Activated T-helper 17 cell treated with anti-CD3 and anti-CD28 coated beads, Interleukin-2, amount 50 U/mL, for 72 hours (primary cell): ENCODE data around the gene SPECC1. TPM values are rescaled to one million over a fixed set of nuclear protein-coding genes. Genes with fewer than 3 reads are reported as not detected.
"Not testable (repeated sequence)": the region's sequence is repeated elsewhere in the genome, so short reads cannot be mapped to it uniquely, and the experiment has no call there.

Experiments used
- ATAC-seq: fragments of 150-1000 bp; cut with Tn5 transposase; replicated peaks from 2 replicates; pipeline ENCODE4 v1.10.0; 2021; ENCODE audit warnings: mild to moderate bottlenecking, moderate library complexity
- H3K27ac Mint-ChIP-seq: one replicate; pipeline ENCODE4 v1.8.0; 2022; ENCODE audit warnings: mixed read lengths
- H3K27me3 Mint-ChIP-seq: one replicate; pipeline ENCODE4 v1.8.0; 2022; ENCODE audit warnings: mixed read lengths
- H3K36me3 Mint-ChIP-seq: one replicate; pipeline ENCODE4 v1.8.0; 2022; ENCODE audit warnings: low read depth, mild to moderate bottlenecking, mixed read lengths
- H3K4me1 Mint-ChIP-seq: one replicate; pipeline ENCODE4 v1.8.0; 2022; ENCODE audit warnings: mixed read lengths
- H3K4me3 Mint-ChIP-seq: one replicate; pipeline ENCODE4 v1.8.0; 2022; ENCODE audit warnings: mild to moderate bottlenecking, mixed read lengths
- H3K9me3 Mint-ChIP-seq: one replicate; pipeline ENCODE4 v1.8.0; 2022; ENCODE audit warnings: mixed read lengths
- total RNA-seq, 2 donors: library from RNA; stranded (reverse); gene quantifications; one replicate each; pipeline ENCODE4 v1.2.3, GENCODE V29; 2022

SPECC1 gene
- total RNA-seq, 2 donors from 2014 or later: 5.7 to 9.6 TPM

DNA sequence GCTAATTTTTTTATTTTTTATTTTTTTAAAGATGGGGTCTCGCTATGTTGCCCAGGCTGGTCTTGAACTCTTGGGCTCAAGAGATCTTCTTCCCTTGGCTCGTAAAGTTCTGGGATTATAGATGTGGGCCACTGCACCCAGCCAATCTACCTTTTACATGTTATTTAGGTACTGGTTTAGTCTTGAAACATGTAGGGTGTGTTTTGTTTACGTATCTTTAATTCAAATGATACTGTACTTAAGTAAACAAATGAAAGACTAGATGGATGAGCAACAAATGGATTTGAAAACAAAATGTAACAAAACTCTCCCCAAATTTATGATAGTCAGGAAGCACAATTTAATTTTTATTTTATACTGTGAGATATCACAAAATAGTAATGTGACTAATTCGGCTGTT is 250.5 kb downstream of the SPECC1 start:
- Mint-ChIP-seq H3K9me3 (peaks cover 4% of the 10 kb centered on the region), H3K4me1 (no peaks in the 10 kb centered on the region), H3K36me3 (no peaks in the 10 kb centered on the region), H3K27me3 (no peaks in the 10 kb centered on the region), H3K4me3 (no peak overlapping the region), H3K27ac (no peak overlapping the region)
- ATAC-seq: no peak

- ATAC-seq: no peak
- no peak overlapping the region for H3K27ac Mint-ChIP-seq
- H3K4me3 Mint-ChIP-seq: no peak overlapping the region
- H3K27me3 Mint-ChIP-seq: no peaks in the 10 kb centered on the region
- H3K4me1 Mint-ChIP-seq: no peaks in the 10 kb centered on the region
- H3K9me3 Mint-ChIP-seq: peaks cover 4% of the 10 kb centered on the region
- no peaks in the 10 kb centered on the region for H3K36me3 Mint-ChIP-seq
These were observed 251.1 kb downstream of the SPECC1 start for GRCh38 chr17:20260268-20260667.

DNA sequence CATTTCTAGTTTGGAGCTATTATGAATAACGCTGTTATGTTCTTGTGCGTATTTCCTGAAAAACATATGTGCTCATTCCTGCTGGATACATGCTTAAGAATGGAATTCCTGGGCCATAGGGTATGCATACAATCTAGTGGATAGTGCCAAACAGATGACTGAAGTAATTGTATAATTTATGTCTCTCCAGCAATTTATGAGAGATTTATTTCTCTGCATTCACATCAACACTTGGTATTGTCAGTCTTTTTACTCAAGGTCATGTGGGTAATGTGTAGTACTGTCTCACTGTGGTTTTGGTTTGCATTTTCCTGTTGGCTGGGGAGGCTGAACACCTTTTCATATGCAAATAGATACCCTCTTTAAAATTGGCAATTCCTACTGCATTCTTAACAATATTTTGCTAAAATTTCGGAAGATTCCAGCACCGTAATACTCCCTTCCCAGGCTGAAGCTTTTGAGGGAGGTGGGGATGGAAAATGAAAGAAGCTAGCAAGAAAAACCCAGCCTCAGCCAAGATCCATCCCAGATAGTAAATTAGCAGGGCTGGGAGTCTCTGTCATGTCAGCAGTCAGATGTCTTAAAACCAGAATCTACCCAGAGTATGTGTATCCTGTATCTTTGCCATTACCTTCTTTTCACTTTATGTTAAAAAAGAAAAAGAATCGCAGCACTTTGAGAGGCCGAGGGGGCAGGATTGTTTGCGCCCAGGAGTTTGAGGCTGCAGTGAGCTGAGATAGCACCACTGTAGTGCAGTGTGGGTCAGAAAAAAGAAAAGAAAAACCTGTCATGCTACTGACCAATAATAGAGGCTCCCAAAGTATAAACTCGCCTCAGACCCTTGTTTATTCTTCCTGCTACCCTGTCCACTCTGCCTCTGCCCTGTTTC is 253.3 kb downstream of the SPECC1 start:
- Mint-ChIP-seq H3K27me3 (no peaks in the 10 kb centered on the region), H3K27ac (no peak overlapping the region), H3K9me3 (peaks cover 4% of the 10 kb centered on the region), H3K36me3 (no peaks in the 10 kb centered on the region), H3K4me3 (no peak overlapping the region), H3K4me1 (peaks cover 5% of the 10 kb centered on the region)
- peak; percentile 43 for ATAC-seq

- not testable (repeated sequence) for H3K9me3 Mint-ChIP-seq, H3K27ac Mint-ChIP-seq, H3K27me3 Mint-ChIP-seq, H3K4me3 Mint-ChIP-seq, ATAC-seq, H3K36me3 Mint-ChIP-seq
- H3K4me1 Mint-ChIP-seq: peaks cover 10% of the 10 kb centered on the region
These were observed 253.9 kb downstream of the SPECC1 start for GRCh38 chr17:20263115-20263433.

DNA sequence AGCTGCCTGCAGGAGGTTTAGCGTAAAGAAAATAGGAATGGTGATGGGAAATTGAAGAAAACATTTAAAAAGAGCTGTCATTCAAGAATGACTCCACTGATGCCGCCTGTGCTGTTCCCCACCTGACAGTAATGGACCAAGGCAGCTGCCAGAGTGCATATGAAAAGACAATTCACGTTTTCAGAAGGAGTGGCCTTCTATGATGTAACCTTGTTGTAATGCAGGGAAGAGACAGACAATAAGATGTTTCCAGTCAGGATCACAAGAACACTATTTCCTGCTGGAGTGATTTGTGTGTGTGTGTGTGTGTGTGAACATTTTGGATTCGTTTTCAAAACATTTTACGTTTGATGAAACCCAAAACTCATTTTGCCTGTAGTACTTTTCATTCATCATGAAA is 254.4 kb downstream of the SPECC1 start:
- H3K4me1 Mint-ChIP-seq: peaks cover 10% of the 10 kb centered on the region
- H3K36me3 Mint-ChIP-seq: no peaks in the 10 kb centered on the region
- no peak for ATAC-seq
- peaks cover 2% of the 10 kb centered on the region for H3K9me3 Mint-ChIP-seq
- H3K4me3 Mint-ChIP-seq: no peak overlapping the region
- no peak overlapping the region for H3K27ac Mint-ChIP-seq
- no peaks in the 10 kb centered on the region for H3K27me3 Mint-ChIP-seq

- H3K36me3 Mint-ChIP-seq: no peaks in the 10 kb centered on the region
- peaks cover 10% of the 10 kb centered on the region for H3K4me1 Mint-ChIP-seq
- ATAC-seq: no peak
- H3K27ac Mint-ChIP-seq: no peak overlapping the region
- no peaks in the 10 kb centered on the region for H3K9me3 Mint-ChIP-seq
- no peaks in the 10 kb centered on the region for H3K27me3 Mint-ChIP-seq
- H3K4me3 Mint-ChIP-seq: no peak overlapping the region
These were observed 255.8 kb downstream of the SPECC1 start for GRCh38 chr17:20264996-20265395.

- Mint-ChIP-seq H3K27me3 (no peaks in the 10 kb centered on the region), H3K4me3 (no peak overlapping the region), H3K9me3 (no peaks in the 10 kb centered on the region), H3K4me1 (peaks cover 21% of the 10 kb centered on the region), H3K27ac (peak overlapping the region; percentile 33), H3K36me3 (no peaks in the 10 kb centered on the region)
- no peak for ATAC-seq
These were observed 257.8 kb downstream of the SPECC1 start for GRCh38 chr17:20266806-20267458.

DNA sequence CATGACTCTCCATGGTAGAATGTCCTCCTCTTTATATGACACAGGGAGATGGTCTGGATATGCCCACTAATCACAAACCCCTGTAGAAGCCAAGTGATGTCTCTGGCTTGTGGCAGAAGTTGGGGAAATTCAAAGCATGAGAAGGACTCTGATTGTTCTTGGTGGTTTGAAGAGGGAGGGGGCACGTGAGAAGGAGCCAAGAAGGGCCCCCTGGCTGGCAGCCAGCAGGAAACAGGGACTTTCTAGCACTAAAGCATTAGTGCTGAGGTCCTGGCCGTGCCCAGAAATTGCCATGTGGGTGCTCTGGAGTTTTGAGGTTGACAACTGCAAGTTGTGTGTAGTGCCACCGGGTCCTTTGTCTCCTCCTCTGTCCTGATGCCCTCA is 258.3 kb downstream of the SPECC1 start:
- peaks cover 21% of the 10 kb centered on the region for H3K4me1 Mint-ChIP-seq
- H3K27ac Mint-ChIP-seq: peak overlapping the region; percentile 33
- H3K36me3 Mint-ChIP-seq: no peaks in the 10 kb centered on the region
- no peak for ATAC-seq
- no peak overlapping the region for H3K4me3 Mint-ChIP-seq
- no peaks in the 10 kb centered on the region for H3K27me3 Mint-ChIP-seq
- H3K9me3 Mint-ChIP-seq: no peaks in the 10 kb centered on the region

GRCh38 chr17:20270369-20270768 is 261.2 kb downstream of the SPECC1 start:
- Mint-ChIP-seq H3K36me3 (no peaks in the 10 kb centered on the region), H3K4me1 (peaks cover 30% of the 10 kb centered on the region), H3K27ac (no peak overlapping the region), H3K9me3 (no peaks in the 10 kb centered on the region), H3K4me3 (peak overlapping the region; percentile 52), H3K27me3 (no peaks in the 10 kb centered on the region)
- no peak for ATAC-seq

- peak overlapping the region; percentile 81 for H3K27ac Mint-ChIP-seq
- H3K9me3 Mint-ChIP-seq: no peaks in the 10 kb centered on the region
- no peaks in the 10 kb centered on the region for H3K36me3 Mint-ChIP-seq
- no peaks in the 10 kb centered on the region for H3K27me3 Mint-ChIP-seq
- H3K4me3 Mint-ChIP-seq: peak overlapping the region; percentile 52
- peak; percentile 61 for ATAC-seq
- H3K4me1 Mint-ChIP-seq: peaks cover 36% of the 10 kb centered on the region
These were observed 262.0 kb downstream of the SPECC1 start for GRCh38 chr17:20271011-20271610.

DNA sequence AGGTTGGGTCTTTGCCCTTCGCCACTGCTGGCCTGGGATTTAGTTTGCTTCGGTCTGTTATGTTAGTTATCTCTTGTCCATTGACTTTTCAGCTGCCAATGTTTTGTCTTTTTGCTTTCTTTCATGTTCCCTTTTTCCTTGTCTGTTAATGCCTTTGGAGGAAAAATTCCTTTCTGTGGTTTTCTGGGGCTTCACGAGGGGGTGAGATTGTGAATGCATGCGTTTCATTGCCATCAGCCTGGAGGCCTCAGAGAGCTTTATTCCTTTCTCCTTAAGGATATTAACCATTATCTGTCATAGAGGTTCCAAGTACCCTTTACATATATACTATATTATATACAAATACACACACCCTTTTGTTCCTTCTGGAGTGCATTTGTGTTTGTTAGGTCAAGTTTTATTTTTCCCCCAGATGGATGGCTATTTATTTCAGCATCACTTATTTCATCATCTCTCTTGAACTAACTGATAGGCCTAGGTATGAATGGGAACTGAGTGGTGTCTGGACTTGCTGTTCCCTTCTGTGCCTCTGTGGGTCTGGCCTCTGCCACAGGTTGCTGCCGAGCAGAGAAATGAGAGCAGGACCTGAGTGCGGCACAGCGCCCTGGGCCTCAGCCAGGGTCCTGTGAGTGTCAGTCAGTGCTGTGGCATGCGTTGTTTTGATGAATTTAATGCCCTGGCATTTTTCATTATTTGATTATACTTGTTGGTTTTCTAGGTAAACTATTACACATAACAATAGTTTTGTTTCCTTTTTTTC is 264.8 kb downstream of the SPECC1 start:
- Mint-ChIP-seq H3K4me3 (peak overlapping the region; percentile 28), H3K27ac (peak overlapping the region; percentile 18), H3K9me3 (no peaks in the 10 kb centered on the region), H3K36me3 (no peaks in the 10 kb centered on the region), H3K27me3 (no peaks in the 10 kb centered on the region), H3K4me1 (peaks cover 33% of the 10 kb centered on the region)
- peak; percentile 54 for ATAC-seq

DNA sequence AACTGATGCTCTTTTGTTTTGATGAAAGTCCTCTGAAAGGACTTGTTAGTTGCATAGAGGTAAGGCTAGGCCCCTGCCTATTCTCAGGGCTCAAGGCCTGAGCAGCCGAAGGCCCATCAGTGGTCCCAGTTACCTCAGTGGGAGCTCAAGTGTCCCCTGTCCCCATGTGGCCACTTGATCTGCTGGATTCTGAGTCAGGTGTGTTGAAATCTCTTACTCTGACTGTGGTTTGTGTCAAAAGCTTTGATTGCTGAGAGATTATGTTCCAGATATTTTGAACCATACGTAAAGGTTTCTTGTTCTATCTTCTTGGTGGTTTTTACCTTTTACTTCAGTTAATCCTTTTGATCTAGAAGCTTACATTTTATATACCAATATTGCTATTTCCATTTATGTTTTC is 266.5 kb downstream of the SPECC1 start:
- H3K4me1 Mint-ChIP-seq: peaks cover 33% of the 10 kb centered on the region
- H3K9me3 Mint-ChIP-seq: no peaks in the 10 kb centered on the region
- no peak overlapping the region for H3K27ac Mint-ChIP-seq
- H3K4me3 Mint-ChIP-seq: peak overlapping the region; percentile 5
- H3K27me3 Mint-ChIP-seq: no peaks in the 10 kb centered on the region
- ATAC-seq: no peak
- no peaks in the 10 kb centered on the region for H3K36me3 Mint-ChIP-seq

DNA sequence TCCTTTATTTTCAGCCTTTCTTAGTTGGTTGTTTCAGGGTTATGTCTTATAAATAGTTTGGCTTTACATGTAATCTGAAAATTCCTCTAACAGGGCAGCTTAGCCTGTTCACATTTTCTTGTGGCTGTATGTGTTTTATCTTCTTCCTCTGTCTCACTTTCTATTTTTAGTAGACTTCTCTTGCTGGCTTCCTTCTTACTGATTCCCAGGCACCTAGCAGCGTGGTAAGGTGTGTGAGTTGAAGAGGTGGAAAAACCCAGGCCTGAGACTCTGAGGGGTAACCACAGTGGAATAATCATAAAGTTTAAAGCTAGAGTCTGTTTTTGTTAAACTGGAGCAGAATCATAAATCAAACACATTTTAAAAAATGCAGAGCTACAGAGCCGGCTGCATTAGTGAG is 267.3 kb downstream of the SPECC1 start:
- Mint-ChIP-seq H3K27ac (peak overlapping the region; percentile 43), H3K4me1 (peaks cover 28% of the 10 kb centered on the region), H3K4me3 (peak overlapping the region; percentile 22), H3K27me3 (no peaks in the 10 kb centered on the region), H3K9me3 (no peaks in the 10 kb centered on the region), H3K36me3 (no peaks in the 10 kb centered on the region)
- ATAC-seq: no peak

GRCh38 chr17:20278805-20279204 is 269.6 kb downstream of the SPECC1 start:
- Mint-ChIP-seq H3K27me3 (no peaks in the 10 kb centered on the region), H3K9me3 (no peaks in the 10 kb centered on the region), H3K36me3 (no peaks in the 10 kb centered on the region), H3K27ac (no peak overlapping the region), H3K4me3 (no peak overlapping the region), H3K4me1 (peaks cover 22% of the 10 kb centered on the region)
- ATAC-seq: no peak
